Testis (tissue), 2 donors: ENCODE results near the gene SPECC1L.

Experiments
- POLR2A ChIP-seq: fragments of 450-650 bp; IDR thresholded peaks from one replicate; pipeline ENCODE4 v1.6.1; 2017; ENCODE audit warnings: antibody characterized with exemption, mild to moderate bottlenecking, moderate library complexity
- TF ChIP-seq, protein P1 (sequence below), 3 experiments: fragments of 450-650 bp in 2 of 3; fragments of 200-600 bp in 1 of 3; sonication (generic) in 1 of 3; IDR thresholded peaks; one replicate each; pipeline ENCODE4 v1.5.1; 2016 to 2019; ENCODE audit warnings: antibody characterized with exemption in 3 of 3, mild to moderate bottlenecking in 2 of 3, moderate library complexity in 1 of 3

DNA sequence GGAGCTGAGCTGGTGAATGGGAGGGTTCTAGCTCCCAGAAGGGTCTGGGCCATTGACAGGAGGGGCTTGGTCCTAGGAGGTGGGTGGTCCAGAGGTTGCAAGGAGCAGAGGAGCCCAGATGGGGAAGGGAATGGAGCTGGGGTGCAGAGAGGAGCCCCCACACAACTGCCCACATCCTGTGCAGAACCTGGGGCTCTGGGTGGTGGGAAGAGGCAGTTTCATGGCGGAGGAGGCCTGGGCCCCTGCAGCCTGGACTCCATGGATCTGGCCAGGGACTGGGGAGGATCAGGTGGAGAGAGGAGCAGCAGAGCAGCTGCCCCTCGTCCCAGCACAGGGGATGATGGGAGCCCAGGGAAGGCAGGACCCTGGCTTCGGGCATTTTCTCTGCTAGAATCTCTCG lies 155.8 kb downstream of the SPECC1L start:
- TF ChIP-seq, protein P1, sequence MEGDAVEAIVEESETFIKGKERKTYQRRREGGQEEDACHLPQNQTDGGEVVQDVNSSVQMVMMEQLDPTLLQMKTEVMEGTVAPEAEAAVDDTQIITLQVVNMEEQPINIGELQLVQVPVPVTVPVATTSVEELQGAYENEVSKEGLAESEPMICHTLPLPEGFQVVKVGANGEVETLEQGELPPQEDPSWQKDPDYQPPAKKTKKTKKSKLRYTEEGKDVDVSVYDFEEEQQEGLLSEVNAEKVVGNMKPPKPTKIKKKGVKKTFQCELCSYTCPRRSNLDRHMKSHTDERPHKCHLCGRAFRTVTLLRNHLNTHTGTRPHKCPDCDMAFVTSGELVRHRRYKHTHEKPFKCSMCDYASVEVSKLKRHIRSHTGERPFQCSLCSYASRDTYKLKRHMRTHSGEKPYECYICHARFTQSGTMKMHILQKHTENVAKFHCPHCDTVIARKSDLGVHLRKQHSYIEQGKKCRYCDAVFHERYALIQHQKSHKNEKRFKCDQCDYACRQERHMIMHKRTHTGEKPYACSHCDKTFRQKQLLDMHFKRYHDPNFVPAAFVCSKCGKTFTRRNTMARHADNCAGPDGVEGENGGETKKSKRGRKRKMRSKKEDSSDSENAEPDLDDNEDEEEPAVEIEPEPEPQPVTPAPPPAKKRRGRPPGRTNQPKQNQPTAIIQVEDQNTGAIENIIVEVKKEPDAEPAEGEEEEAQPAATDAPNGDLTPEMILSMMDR (IDR thresholded peaks at IDR 0.05), result no peak
- TF ChIP-seq POLR2A, result no peak
